WTC11 (cell line): ENCODE data around the gene ZNF174. TPM values are rescaled to one million over a fixed set of nuclear protein-coding genes. Genes with fewer than 3 reads are reported as not detected.
A peak's percentile ranks its signal among the peaks of the same experiment; 100 is the strongest.

Experiments
- ATAC-seq: fragments of 200-7000 bp; cut with Tn5 transposase; 2 replicates; pipeline ENCODE4 v1.10.0; 2021; ENCODE audit warnings: mild to moderate bottlenecking, moderate library complexity
- CTCF ChIA-PET: fragments of 300-600 bp; sonication (Branson Sonifier 250); formaldehyde crosslinking; loops from one replicate; lab custom pipeline; 2021; ENCODE audit warnings: antibody characterized with exemption; lab: Charles Lee
- POLR2A ChIA-PET: fragments of 350-600 bp; sonication (Branson Sonifier 250); formaldehyde crosslinking; loops from one replicate; lab custom pipeline; 2021; ENCODE audit warnings: antibody characterized with exemption; lab: Charles Lee
- DNase-seq: peaks from one replicate; pipeline ENCODE4 v3.0.0; 2021; ENCODE audit warnings: low spot score
- H3K27ac Mint-ChIP-seq: 2 replicates; pipeline ENCODE4 v1.8.0; 2021; ENCODE audit warnings: mixed read lengths
- H3K27me3 Mint-ChIP-seq: 2 replicates; pipeline ENCODE4 v1.8.0; 2021; ENCODE audit warnings: low read depth, mild to moderate bottlenecking, moderate library complexity, mixed read lengths
- H3K36me3 Mint-ChIP-seq: 2 replicates; pipeline ENCODE4 v1.8.0; 2021; ENCODE audit warnings: mixed read lengths
- H3K4me1 Mint-ChIP-seq: 2 replicates; pipeline ENCODE4 v1.8.0; 2022; ENCODE audit warnings: mixed read lengths
- H3K4me3 Mint-ChIP-seq: 2 replicates; pipeline ENCODE4 v1.8.0; 2021; ENCODE audit warnings: mild to moderate bottlenecking, moderate library complexity, mixed read lengths
- H3K9me3 Mint-ChIP-seq: 2 replicates; pipeline ENCODE4 v1.8.0; 2021; ENCODE audit warnings: mixed read lengths
- ATF1 ChIP-seq: sonication (generic); formaldehyde crosslinking; IDR thresholded peaks from 2 replicates; pipeline ENCODE4 v1.8.1; 2023; ENCODE audit warnings: mild to moderate bottlenecking, moderate library complexity, missing genetic modification reagents
- EMX1 ChIP-seq: fragments of 250-450 bp; sonication (Bioruptor Pico); IDR thresholded peaks from 2 replicates; pipeline ENCODE4 v1.8.0; 2021; ENCODE audit warnings: mild to moderate bottlenecking
- FOXP1 ChIP-seq: sonication (generic); formaldehyde crosslinking; IDR thresholded peaks from 2 replicates; pipeline ENCODE4 v1.8.0; 2022; ENCODE audit warnings: missing genetic modification reagents, mild to moderate bottlenecking, moderate library complexity, borderline replicate concordance
- IRF1 ChIP-seq: sonication (generic); formaldehyde crosslinking; IDR thresholded peaks from 2 replicates; pipeline ENCODE4 v1.8.0; 2023; ENCODE audit warnings: missing genetic modification reagents
- JUN ChIP-seq: sonication (generic); formaldehyde crosslinking; IDR thresholded peaks from 2 replicates; pipeline ENCODE4 v1.8.0; 2023; ENCODE audit warnings: mild to moderate bottlenecking, missing genetic modification reagents
- KAT7 ChIP-seq: sonication (generic); formaldehyde crosslinking; IDR thresholded peaks from 2 replicates; pipeline ENCODE4 v1.8.1; 2023; ENCODE audit warnings: missing genetic modification reagents, mild to moderate bottlenecking, borderline replicate concordance
- MAX ChIP-seq: sonication (generic); formaldehyde crosslinking; IDR thresholded peaks from 2 replicates; pipeline ENCODE4 v1.8.0; 2022; ENCODE audit warnings: mild to moderate bottlenecking, missing genetic modification reagents
- MYBL2 ChIP-seq: sonication (generic); formaldehyde crosslinking; IDR thresholded peaks from 2 replicates; pipeline ENCODE4 v1.8.1; 2023; ENCODE audit warnings: mild to moderate bottlenecking, moderate library complexity, missing genetic modification reagents
- NFE2L1 ChIP-seq: sonication (generic); formaldehyde crosslinking; IDR thresholded peaks from 2 replicates; pipeline ENCODE4 v1.8.1; 2023; ENCODE audit warnings: missing genetic modification reagents
- NFYB ChIP-seq: sonication (generic); formaldehyde crosslinking; conservative IDR thresholded peaks from 2 replicates; pipeline ENCODE4 v1.8.0; 2022; ENCODE audit warnings: low read depth, missing genetic modification reagents
- PRRX2 ChIP-seq: fragments of 250-450 bp; sonication (Bioruptor Pico); IDR thresholded peaks from 2 replicates; pipeline ENCODE4 v1.8.0; 2021; ENCODE audit warnings: mild to moderate bottlenecking
- RORB ChIP-seq: fragments of 250-450 bp; sonication (Bioruptor Pico); IDR thresholded peaks from 2 replicates; pipeline ENCODE4 v1.9.0; 2021; ENCODE audit warnings: mild to moderate bottlenecking
- SMAD4 ChIP-seq: sonication (generic); formaldehyde crosslinking; IDR thresholded peaks from 2 replicates; pipeline ENCODE4 v1.8.0; 2022; ENCODE audit warnings: mild to moderate bottlenecking, missing genetic modification reagents
- STAT6 ChIP-seq: sonication (generic); formaldehyde crosslinking; conservative IDR thresholded peaks from 2 replicates; pipeline ENCODE4 v1.8.1; 2023; ENCODE audit warnings: mild to moderate bottlenecking, low read depth, missing genetic modification reagents, moderate library complexity
- TEAD4 ChIP-seq: sonication (generic); formaldehyde crosslinking; IDR thresholded peaks from 2 replicates; pipeline ENCODE4 v1.8.0; 2022; ENCODE audit warnings: mild to moderate bottlenecking, missing genetic modification reagents
- ZNF138 ChIP-seq: sonication (generic); formaldehyde crosslinking; conservative IDR thresholded peaks from 2 replicates; pipeline ENCODE4 v1.8.1; 2022; ENCODE audit warnings: mild to moderate bottlenecking, moderate library complexity, missing genetic modification reagents
- ZNF232 ChIP-seq: sonication (generic); formaldehyde crosslinking; IDR thresholded peaks from 2 replicates; pipeline ENCODE4 v1.8.0; 2022; ENCODE audit warnings: mild to moderate bottlenecking, missing genetic modification reagents
- ZNF317 ChIP-seq: sonication (generic); formaldehyde crosslinking; IDR thresholded peaks from 2 replicates; pipeline ENCODE4 v1.8.1; 2023; ENCODE audit warnings: low read depth, mild to moderate bottlenecking, moderate library complexity, missing genetic modification reagents, borderline replicate concordance
- ZNF416 ChIP-seq: fragments of 250-450 bp; sonication (Bioruptor Pico); IDR thresholded peaks from 2 replicates; pipeline ENCODE4 v1.9.0; 2021; ENCODE audit warnings: mild to moderate bottlenecking, inconsistent platforms
- ZNF512 ChIP-seq: sonication (generic); formaldehyde crosslinking; IDR thresholded peaks from 2 replicates; pipeline ENCODE4 v1.8.1; 2022; ENCODE audit warnings: missing genetic modification reagents, borderline replicate concordance
- total RNA-seq: library from RNA; stranded (reverse); gene quantifications from 3 replicates; pipeline ENCODE4 v1.2.3, GENCODE V29; 2021

ZNF174 gene
- total RNA-seq, 1 experiment from 2014 or later: 13.8 TPM

- Mint-ChIP-seq H3K4me1 (no peaks in the 10 kb centered on the region), H3K9me3 (peaks cover 28% of the 10 kb centered on the region), H3K4me3 (no peak overlapping the region), H3K36me3 (peaks cover 81% of the 10 kb centered on the region), H3K27ac (no peak overlapping the region), H3K27me3 (no peaks in the 10 kb centered on the region)
- DNase-seq: no peak
- POLR2A ChIA-PET: no interaction called here
- CTCF ChIA-PET: no interaction called here
- ATAC-seq: no peak
- TF ChIP-seq ZNF512 (no peak), NFE2L1 (no peak), STAT6 (no peak), KAT7 (CRISPR knock-in tag) (no peak), FOXP1 (CRISPR knock-in tag) (no peak), SMAD4 (no peak)
Observed at GRCh38 chr16:3389663-3390338, 11.2 kb upstream of the ZNF174 start.

GRCh38 chr16:3400446-3400778, 603 bp upstream of the ZNF174 start:
- ATAC-seq (no peak), DNase-seq (no peak)
- no peaks in the 10 kb centered on the region for H3K27me3 Mint-ChIP-seq
- peaks cover 50% of the 10 kb centered on the region for H3K36me3 Mint-ChIP-seq
- H3K4me3 Mint-ChIP-seq: peak overlapping the region; percentile 95
- H3K9me3 Mint-ChIP-seq: peaks cover 11% of the 10 kb centered on the region
- H3K27ac Mint-ChIP-seq: peak overlapping the region; percentile 78; the same call in 1 of the 2 replicates
- TF ChIP-seq ZNF317 (CRISPR knock-in tag) (no peak), SMAD4 (no peak), ZNF232 (CRISPR knock-in tag) (0 out of 2 replicates have a peak, but pooled peaks have one; percentile 11), JUN (CRISPR knock-in tag) (no peak), NFYB (CRISPR knock-in tag) (no peak)
- peaks cover 8% of the 10 kb centered on the region for H3K4me1 Mint-ChIP-seq
- CTCF ChIA-PET: interaction anchor here (0.6 to 2.8 kb wide), 10 partner anchors 44 to 218 kb away, joined by 3 to 13 read pairs (median 4); partner anchors contain the start of genes CLUAP1, NAA60 and ZNF597
- POLR2A ChIA-PET: interaction anchor here (1.0 to 2.1 kb wide), 5 partner anchors 43 to 118 kb away, joined by 3 to 11 read pairs (median 4); partner anchors contain the start of genes CLUAP1, NAA60, TIGD7 and ZNF263

GRCh38 chr16:3401719-3402397, 843 bp downstream of the ZNF174 start:
- Mint-ChIP-seq H3K27me3 (no peaks in the 10 kb centered on the region), H3K27ac (peak overlapping the region; percentile 58; the same call in 1 of the 2 replicates), H3K4me3 (peak overlapping the region; percentile 95), H3K36me3 (peaks cover 52% of the 10 kb centered on the region)
- ChIA-PET CTCF (interaction anchor here (0.6 to 2.8 kb wide), 9 partner anchors 42 to 219 kb away, joined by 3 to 13 read pairs (median 3); partner anchors contain the start of genes CLUAP1, NAA60 and ZNF597), POLR2A (interaction anchor here (0.6 to 2.1 kb wide), 7 partner anchors 25 to 1008 kb away, joined by 3 to 11 read pairs (median 3); partner anchors contain the start of genes CLUAP1, NAA60, TIGD7 and ZNF263)
- DNase-seq: peak; percentile 33
- no peak for ATAC-seq
- TF ChIP-seq ATF1 (no peak), IRF1 (CRISPR knock-in tag) (no peak), RORB (no peak), TEAD4 (no peak), NFYB (CRISPR knock-in tag) (no peak), ZNF138 (CRISPR knock-in tag) (no peak), EMX1 (CRISPR knock-in tag) (no peak), PRRX2 (CRISPR knock-in tag) (no peak), MAX (no peak), MYBL2 (CRISPR knock-in tag) (no peak), ZNF416 (CRISPR knock-in tag) (no peak)
- TF ChIP-seq, all 79 proteins: peak for 0
- peaks cover 8% of the 10 kb centered on the region for H3K4me1 Mint-ChIP-seq
- peaks cover 25% of the 10 kb centered on the region for H3K9me3 Mint-ChIP-seq
